Measurements from ENCODE around the gene CXCL16. TPM values are rescaled to one million over a fixed set of nuclear protein-coding genes. Genes with fewer than 3 reads are reported as not detected.

CXCL16 gene
- total and polyA plus RNA-seq, 10 of the 15 experiments (the other 5 are each of a cell fraction or from before 2014, with no cell fraction given), result 0.15 to 2.2 (median 0.65) TPM

GRCh38 chr17:4719684-4720221 is 20.0 kb downstream of the CXCL16 start:
- ATAC-seq (no peak), FAIRE-seq (no peak), DNase-seq (ENCODE audit: low read depth, low spot score) (no peak)
- Histone ChIP-seq H2AFZ (ENCODE audit: control insufficient read depth, low read depth, low read length) (no peak overlapping the region), H3K9me3 (replicated peaks; ENCODE audit: control insufficient read depth, insufficient read depth, low read length) (no peaks in the 10 kb centered on the region), H3K4me3 (no peak overlapping the region), H3K27ac (ENCODE audit: control insufficient read depth, insufficient read depth) (no peak overlapping the region), H3K27me3 (replicated peaks in 1 of 2; ENCODE audit: control insufficient read depth in 2 of 2, insufficient read depth in 2 of 2, low read length in 1 of 2) (no peaks in the 10 kb centered on the region), H4K20me1 (ENCODE audit: control insufficient read depth, insufficient read depth) (no peaks in the 10 kb centered on the region), H3K79me2 (ENCODE audit: control insufficient read depth, insufficient read depth, low read length) (no peaks in the 10 kb centered on the region; the same call in 1 of the 2 replicates), H3K4me1 (ENCODE audit: control insufficient read depth, insufficient read depth, low read length) (peaks cover 11% of the 10 kb centered on the region), H3K4me2 (ENCODE audit: control insufficient read depth, insufficient read depth) (no peak overlapping the region), H3K9ac (ENCODE audit: control insufficient read depth, insufficient read depth, low read length) (no peak overlapping the region), H3K36me3 (ENCODE audit: control insufficient read depth in 2 of 2, insufficient read depth in 2 of 2, low read length in 1 of 2) (peaks cover 8 to 12% of the 10 kb centered on the region in 2 experiments; a peak in 3 of 4 replicates)
- SMC1A ChIA-PET (ENCODE audit: uncharacterized antibody, unreplicated experiment), result interaction anchor here (1.6 kb wide), 1 partner anchor 9 kb away, joined by 3 read pairs; the partner anchor contains the start of gene ARRB2
- POLR2A ChIA-PET, result no interaction called here
- BruUV-seq (replicated peaks), result no TSS peak
- CTCF ChIA-PET, result no interaction called here
- RAD21 ChIA-PET (ENCODE audit: unreplicated experiment), result no interaction called here
- WGBS (ENCODE audit: insufficient coverage, insufficient replicate concordance, low lambda C conversion rate, missing lambda C conversion rate), result 73% methylated on average over 15 of the region's 15 CpGs
- in situ Hi-C loops (cut with MboI), result no loop called here
- intact Hi-C loops (cut with micrococcal nuclease; ENCODE audit: unreplicated experiment), result no loop called here
- TF ChIP-seq MXI1 (IDR thresholded peaks at IDR 0.05; ENCODE audit: low read depth, low read length) (no peak), SREBF2 (IDR thresholded peaks at IDR 0.05; ENCODE audit: low read length) (no peak), MEF2A (IDR thresholded peaks at IDR 0.05; ENCODE audit: insufficient read depth, low read depth, low read length) (no peak), CTCF (IDR thresholded peaks at IDR 0.05 in 2 of 3, conservative IDR thresholded peaks at IDR 0.05 in 1 of 3; ENCODE audit: control insufficient read depth in 2 of 3, extremely low read depth in 1 of 3, insufficient read depth in 1 of 3, low read depth in 3 of 3, low read length in 3 of 3) (no peak)

GRCh38 chr17:4719146-4719545 is 20.6 kb downstream of the CXCL16 start:
- in situ Hi-C loops (cut with MboI) (no loop called here), intact Hi-C loops (cut with micrococcal nuclease; ENCODE audit: unreplicated experiment) (no loop called here)
- ChIA-PET RAD21 (ENCODE audit: unreplicated experiment) (no interaction called here), CTCF (no interaction called here), POLR2A (no interaction called here), SMC1A (ENCODE audit: uncharacterized antibody, unreplicated experiment) (no interaction called here)
- no peak for FAIRE-seq
- Histone ChIP-seq H3K4me3 (no peak overlapping the region), H3K9ac (ENCODE audit: control insufficient read depth, insufficient read depth, low read length) (no peak overlapping the region), H3K4me1 (ENCODE audit: control insufficient read depth, insufficient read depth, low read length) (peaks cover 13% of the 10 kb centered on the region), H2AFZ (ENCODE audit: control insufficient read depth, low read depth, low read length) (no peak overlapping the region), H3K27ac (ENCODE audit: control insufficient read depth, insufficient read depth) (no peak overlapping the region), H3K36me3 (ENCODE audit: control insufficient read depth in 2 of 2, insufficient read depth in 2 of 2, low read length in 1 of 2) (peaks cover 8 to 12% of the 10 kb centered on the region in 2 experiments; a peak in 3 of 4 replicates), H3K9me3 (replicated peaks; ENCODE audit: control insufficient read depth, insufficient read depth, low read length) (no peaks in the 10 kb centered on the region), H3K79me2 (ENCODE audit: control insufficient read depth, insufficient read depth, low read length) (no peaks in the 10 kb centered on the region; the same call in 1 of the 2 replicates), H3K27me3 (replicated peaks in 1 of 2; ENCODE audit: control insufficient read depth in 2 of 2, insufficient read depth in 2 of 2, low read length in 1 of 2) (no peaks in the 10 kb centered on the region), H4K20me1 (ENCODE audit: control insufficient read depth, insufficient read depth) (no peaks in the 10 kb centered on the region), H3K4me2 (ENCODE audit: control insufficient read depth, insufficient read depth) (no peak overlapping the region)
- no peak for DNase-seq (ENCODE audit: low read depth, low spot score)
- BruUV-seq (replicated peaks), result no TSS peak
- no peak for ATAC-seq
- 94% methylated on average over 10 of the region's 10 CpGs for WGBS (ENCODE audit: insufficient coverage, insufficient replicate concordance, low lambda C conversion rate, missing lambda C conversion rate)
- TF ChIP-seq SPI1 (IDR thresholded peaks at IDR 0.05; ENCODE audit: borderline replicate concordance, insufficient read depth, low read depth, low read length) (no peak), IRF5 (IDR thresholded peaks at IDR 0.05; ENCODE audit: borderline replicate concordance) (no peak), ASH2L (IDR thresholded peaks at IDR 0.05; ENCODE audit: borderline replicate concordance, low read depth) (no peak), ESRRA (IDR thresholded peaks at IDR 0.05; ENCODE audit: low read length) (no peak), NFYA (IDR thresholded peaks at IDR 0.05; ENCODE audit: borderline replicate concordance, low read depth, low read length) (no peak), USF2 (IDR thresholded peaks at IDR 0.05; ENCODE audit: borderline replicate concordance, low read depth, low read length) (no peak), ZSCAN29 (IDR thresholded peaks at IDR 0.05) (no peak), PML (IDR thresholded peaks at IDR 0.05; ENCODE audit: low read length) (no peak), TCF12 (IDR thresholded peaks at IDR 0.05; ENCODE audit: low read depth, low read length) (no peak), NBN (IDR thresholded peaks at IDR 0.05) (no peak), SMC3 (IDR thresholded peaks at IDR 0.05; ENCODE audit: borderline replicate concordance, low read length) (no peak)

Data from GM12878 (cell line).